HG03139 (cell line): ENCODE measurements around the gene JKAMP.
A peak's percentile ranks its signal among the peaks of the same experiment; 100 is the strongest.
"Not testable (repeated sequence)": the region's sequence is repeated elsewhere in the genome, so short reads cannot be mapped to it uniquely, and the experiment has no call there.

Source experiments
- ATAC-seq: cut with Tn5 transposase; IDR thresholded peaks from one replicate; pipeline ENCODE4 v1.9.1; 2021; ENCODE audit not compliant: unreplicated experiment

JKAMP gene, protein sequence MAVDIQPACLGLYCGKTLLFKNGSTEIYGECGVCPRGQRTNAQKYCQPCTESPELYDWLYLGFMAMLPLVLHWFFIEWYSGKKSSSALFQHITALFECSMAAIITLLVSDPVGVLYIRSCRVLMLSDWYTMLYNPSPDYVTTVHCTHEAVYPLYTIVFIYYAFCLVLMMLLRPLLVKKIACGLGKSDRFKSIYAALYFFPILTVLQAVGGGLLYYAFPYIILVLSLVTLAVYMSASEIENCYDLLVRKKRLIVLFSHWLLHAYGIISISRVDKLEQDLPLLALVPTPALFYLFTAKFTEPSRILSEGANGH

GRCh38 chr14:59483819-59484638 is at the start of gene JKAMP, which contains the start of gene L3HYPDH:
JKAMP (plus strand) TSS chr14:59484517; CDS start chr14:59484590, 73 bp downstream.
L3HYPDH (minus strand) TSS chr14:59484408; CDS start chr14:59484316, 92 bp downstream.
- ATAC-seq: peak; percentile 84

DNA sequence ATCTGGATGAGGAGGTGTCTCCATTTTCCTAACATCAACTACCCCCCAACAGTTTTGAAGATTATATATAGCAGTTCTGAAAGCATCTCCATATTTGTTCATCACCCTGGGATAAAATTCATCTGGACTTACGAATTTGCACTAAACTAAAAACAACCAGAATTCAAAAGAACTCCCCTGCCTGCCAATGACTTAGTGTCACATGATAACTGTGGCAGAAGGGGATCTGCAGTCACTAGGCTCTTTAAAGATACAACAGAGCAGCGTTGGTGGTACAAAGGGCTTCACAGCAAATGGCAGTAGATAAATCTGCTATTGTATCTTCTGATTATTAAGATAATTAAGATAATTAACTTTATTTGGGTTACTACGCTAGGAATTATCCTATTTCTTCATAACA is 49.2 kb upstream of the JKAMP start:
- no peak for ATAC-seq

GRCh38 chr14:59435987-59436386 is 48.3 kb upstream of the JKAMP start:
- ATAC-seq: no peak

DNA sequence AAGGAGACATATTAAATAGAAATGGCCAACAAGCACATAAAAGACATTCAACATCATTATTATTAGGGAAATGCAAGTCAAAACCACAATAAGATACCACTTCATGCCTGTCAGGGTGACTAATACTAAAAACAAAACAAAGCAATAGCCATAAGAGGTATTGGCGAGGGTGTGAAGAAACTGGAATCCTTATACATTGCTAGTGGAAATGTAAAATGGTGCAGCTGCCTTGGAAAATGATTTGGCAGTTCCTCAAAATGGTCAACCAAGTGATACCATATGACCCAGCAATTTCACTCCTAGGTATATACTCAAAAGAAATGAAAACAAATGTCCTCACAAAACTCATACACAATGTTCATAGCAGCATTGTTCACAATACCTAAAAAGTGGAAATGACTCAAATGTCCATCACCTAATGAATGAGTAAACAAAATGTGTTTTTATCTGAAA is 46.1 kb upstream of the JKAMP start:
- ATAC-seq: no peak

- no peak for ATAC-seq
These were observed 44.9 kb upstream of the JKAMP start for GRCh38 chr14:59439256-59439965.

DNA sequence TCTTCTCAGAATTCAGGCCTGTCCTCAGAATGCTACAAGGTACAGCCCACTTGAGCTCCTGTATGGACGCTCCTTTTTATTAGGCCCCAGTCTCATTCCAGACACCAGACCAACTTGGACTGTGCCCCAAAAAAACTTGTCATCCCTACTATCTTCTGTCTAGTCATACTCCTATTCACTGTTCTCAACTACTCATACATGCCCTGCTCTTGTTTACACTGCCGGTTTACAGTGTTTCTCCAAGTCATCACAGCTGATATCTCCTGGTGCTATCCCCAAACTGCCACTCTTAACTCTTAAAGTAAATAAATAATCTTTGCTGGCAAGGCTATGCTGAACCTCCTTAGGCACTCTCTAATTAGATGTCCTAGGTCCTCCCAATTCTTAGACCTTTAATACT is 35.6 kb upstream of the JKAMP start:
- not testable (repeated sequence) for ATAC-seq

- ATAC-seq: no peak
These were observed 33.6 kb upstream of the JKAMP start for GRCh38 chr14:59450716-59451115.

DNA sequence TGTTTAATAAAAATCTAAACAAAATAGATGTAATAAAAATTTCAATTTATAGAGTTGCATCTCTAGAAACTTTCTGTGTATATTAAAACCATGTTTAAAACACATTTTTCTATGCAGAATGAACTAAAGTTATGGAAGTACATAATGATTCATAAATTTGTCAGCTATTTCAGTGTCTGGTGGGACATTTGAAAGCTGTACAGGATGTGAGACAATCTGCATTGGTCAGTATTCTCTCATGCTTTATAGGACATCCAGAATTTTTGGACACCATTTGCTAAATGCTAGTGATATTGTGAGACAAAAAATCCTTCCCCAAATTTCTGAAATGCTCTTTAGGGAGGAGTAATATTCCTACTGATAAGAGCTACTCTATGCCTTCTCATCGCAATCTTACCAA is 32.5 kb upstream of the JKAMP start:
- ATAC-seq: no peak

- ATAC-seq: no peak
These were observed 30.2 kb upstream of the JKAMP start for GRCh38 chr14:59454139-59454538.

GRCh38 chr14:59455411-59455810 is 28.9 kb upstream of the JKAMP start:
- ATAC-seq: no peak

- ATAC-seq: no peak
These were observed 25.8 kb upstream of the JKAMP start for GRCh38 chr14:59458486-59458885.

DNA sequence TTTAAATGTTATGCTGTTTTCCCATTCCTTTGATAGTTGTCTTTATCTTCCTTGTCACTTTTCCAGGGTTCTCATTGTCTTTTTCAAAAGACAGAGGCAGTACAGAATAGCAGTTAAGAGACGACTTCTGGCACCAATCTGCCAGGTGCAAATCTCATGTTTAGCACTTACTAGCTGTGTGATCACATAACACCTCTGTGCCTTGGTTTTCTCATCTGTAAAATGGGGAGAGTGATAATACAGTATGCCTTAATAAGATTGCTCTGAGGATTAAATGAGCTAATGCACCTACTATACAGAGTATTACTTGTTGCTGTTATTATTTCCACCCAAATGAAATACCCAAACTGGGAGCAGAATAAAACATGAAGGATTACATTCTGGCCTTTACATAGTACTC is 23.9 kb upstream of the JKAMP start:
- ATAC-seq: no peak

DNA sequence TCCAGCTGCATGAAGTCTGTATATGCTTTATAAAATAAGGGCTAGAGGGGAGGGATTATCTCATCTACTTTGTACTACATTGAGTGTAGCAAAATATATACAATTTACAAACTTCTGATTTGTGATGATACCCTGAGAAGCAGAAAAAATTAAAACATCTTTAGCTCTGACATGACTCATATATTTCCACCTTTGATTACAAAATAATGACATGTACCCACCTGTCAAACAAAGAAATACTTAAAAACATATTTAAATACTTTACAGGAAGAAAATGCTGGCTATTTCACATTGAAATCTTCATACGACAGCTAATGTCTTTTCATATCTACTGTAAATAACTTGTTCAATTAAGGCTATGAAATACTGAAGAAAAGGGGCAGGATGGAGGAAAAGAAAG is 22.4 kb upstream of the JKAMP start:
- ATAC-seq: no peak

- ATAC-seq: no peak
These were observed 20.4 kb upstream of the JKAMP start for GRCh38 chr14:59463787-59464485.

DNA sequence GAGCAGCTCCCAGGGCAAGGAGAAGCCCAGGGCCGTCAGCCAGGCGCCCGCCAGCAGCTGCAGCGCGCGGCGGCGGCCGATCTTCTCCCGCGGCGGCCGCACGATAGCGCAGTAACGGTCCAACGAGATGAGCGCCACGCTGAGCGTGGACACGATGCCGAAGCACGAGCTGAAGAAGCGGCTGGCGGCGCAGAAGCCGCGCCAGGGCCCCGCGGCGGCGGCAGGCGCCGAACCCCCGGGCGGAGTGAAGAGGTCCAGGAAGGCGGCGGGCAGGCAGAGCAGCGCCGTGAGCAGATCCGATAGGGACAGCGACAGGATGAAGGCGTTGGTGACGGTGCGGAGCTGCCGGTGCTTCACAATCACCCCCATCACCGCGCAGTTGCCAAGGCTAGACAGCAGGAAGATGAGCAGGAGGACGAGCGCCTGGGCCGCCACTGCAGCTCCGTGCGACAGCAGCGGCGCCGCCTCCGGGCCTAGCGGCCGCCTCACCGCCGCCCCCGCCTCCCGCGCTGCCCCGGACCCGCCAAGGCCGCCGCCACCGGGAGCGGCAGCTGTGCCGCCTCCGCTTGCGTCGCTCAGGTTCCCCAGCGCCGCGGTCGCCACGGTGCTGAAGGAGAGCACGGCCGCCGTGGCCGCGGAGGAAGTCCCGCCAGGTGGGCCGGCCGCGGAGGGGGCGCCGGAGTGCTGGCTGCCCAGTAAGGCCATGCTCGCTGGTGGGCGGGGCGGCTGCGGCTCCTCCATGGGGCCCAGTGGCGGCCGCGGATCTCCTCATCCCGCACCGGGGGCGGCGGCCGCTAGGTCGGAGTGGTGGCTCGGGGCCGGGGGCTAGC is 19.6 kb upstream of the JKAMP start:
- peak; percentile 49 for ATAC-seq

DNA sequence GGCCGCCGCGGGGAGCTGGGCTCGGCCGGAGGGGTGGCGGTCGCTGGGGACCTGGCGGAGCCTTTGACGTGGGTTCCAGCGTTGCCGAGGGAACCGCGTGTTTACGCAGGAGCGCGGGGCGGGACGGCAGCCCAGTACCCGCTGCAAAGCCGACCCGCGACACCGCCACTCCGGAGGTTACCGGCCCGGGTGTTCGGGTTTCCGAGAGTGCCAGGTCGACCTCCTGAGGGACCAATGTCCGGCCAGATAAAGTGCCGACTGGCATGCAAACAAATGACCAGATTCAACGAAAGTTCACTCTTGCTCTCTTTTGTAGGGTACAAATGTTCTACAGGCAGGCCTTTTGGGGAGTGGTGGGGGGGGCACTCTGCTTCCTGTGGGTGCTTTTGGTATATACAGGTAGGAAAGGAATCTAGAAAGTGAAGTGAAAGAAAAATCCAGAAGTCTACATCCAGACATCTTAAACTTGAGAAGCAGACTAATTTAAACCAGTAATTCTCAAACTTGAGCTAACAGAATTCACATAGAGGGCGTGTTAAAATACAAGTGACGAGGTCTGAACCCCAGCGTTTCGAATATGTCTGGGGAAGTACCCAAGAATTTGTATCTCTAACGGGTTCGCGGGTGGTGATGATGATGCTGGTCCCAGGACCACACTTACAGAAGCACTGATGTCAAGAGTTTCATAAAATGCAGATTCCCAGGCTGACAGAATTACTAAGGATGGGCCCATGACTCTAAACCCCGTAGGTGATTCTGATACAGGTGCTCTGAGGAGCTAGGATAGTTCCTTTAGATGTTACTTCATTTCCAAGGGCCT is 18.8 kb upstream of the JKAMP start, which contains the start of gene GPR135:
GPR135 (minus strand) TSS at position 65 of the 820 bp plus-strand sequence. CDS start 154 bp downstream, outside the sequence.
- ATAC-seq: peak; percentile 27

DNA sequence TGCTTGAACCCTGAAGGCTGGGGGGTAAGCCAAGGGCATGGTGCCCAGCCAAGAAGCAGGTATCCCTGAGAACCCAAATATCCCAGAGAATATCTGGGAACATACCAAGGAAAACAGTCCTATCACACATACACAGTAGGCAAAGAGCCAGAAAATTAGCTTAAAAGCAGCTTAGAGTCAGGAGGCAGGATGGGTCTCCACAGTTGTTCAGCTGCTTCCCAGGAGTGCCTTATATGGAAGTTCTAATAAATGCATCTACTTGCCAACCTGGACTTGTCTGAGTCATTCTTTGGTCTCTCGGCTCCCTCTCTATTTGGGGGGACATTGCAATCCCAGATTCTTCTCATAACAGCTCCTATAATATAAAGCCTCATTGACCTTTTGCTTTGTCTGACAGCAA is 10.1 kb upstream of the JKAMP start:
- ATAC-seq: no peak

GRCh38 chr14:59475709-59476108 is 8.6 kb upstream of the JKAMP start:
- ATAC-seq: no peak

- ATAC-seq: no peak
These were observed 5.8 kb upstream of the JKAMP start for GRCh38 chr14:59478540-59478939.
